ENCODE data around the gene HEXIM2. TPM values are rescaled to one million over a fixed set of nuclear protein-coding genes. Genes with fewer than 3 reads are reported as not detected.

Gene HEXIM2
- total RNA-seq, 1 experiment from 2014 or later, result 12.5 TPM

DNA sequence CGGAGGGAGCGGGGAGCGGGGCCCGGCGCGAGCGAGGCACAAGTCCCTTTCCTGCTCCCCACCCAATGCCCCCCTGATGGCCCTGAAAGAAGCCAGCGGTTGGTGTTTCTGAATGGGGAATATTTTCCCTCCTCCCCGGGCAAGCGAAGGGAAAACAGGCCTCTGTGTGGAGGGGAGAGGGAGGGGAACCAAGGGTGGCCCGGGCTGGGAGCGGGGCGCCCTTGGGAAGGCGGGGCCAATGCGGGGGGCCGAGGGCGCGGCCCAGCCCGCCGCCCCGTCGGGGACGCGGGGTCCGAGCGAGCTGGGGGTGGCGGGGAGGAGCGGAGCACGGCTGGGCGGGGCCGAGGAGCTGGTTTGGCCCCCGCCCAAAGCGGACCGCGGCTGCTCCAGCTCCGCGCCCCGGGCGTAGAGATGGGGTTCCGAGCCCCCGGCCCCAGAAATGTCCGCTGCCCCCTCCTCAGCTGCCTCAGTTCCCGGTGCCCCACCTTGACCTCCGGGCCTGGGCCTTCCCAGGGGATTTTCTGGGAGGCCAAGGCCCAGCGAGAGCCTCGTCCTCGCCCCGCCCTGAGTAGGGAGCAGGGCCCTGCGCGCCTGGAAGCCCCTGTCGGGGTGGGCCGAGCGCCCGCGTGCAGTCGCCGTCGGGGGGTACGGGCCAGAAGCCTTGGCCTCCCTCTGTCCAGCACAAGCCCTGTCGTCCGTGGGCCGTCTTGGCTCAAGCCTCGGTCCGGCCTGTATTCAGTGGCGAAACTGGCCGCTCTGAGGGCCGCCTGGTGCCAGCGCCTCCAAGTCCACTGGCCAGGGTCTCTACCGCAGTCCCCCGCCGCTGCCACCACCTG, 17.3 kb upstream of the HEXIM2 start:
- no peaks in the 10 kb centered on the region; a peak in 1 of 5 replicates for H3K9me3 Mint-ChIP-seq
- H4K91ac ChIP-seq (ENCODE audit: insufficient read length, low read depth, low read length), result no peak overlapping the region
- no peak overlapping the region for H3K27ac Mint-ChIP-seq
- no peak overlapping the region for H3K27ac ChIP-seq (ENCODE audit: insufficient read length, low read depth, low read length)
- H3K23me2 ChIP-seq (ENCODE audit: insufficient read length, low read depth, low read length, poor library complexity, severe bottlenecking), result peaks cover 17% of the 10 kb centered on the region
- peak overlapping the region; percentile 57 to 76 for H3K4me3 Mint-ChIP-seq
- H2BK5ac ChIP-seq (ENCODE audit: insufficient read length, low read length), result no peak overlapping the region
- H3K18ac ChIP-seq (ENCODE audit: insufficient read length, low read depth, low read length), result no peak overlapping the region
- H3K27me3 Mint-ChIP-seq (ENCODE audit: low read depth), result peaks cover 3% of the 10 kb centered on the region
- no peak overlapping the region for H4K5ac ChIP-seq (ENCODE audit: insufficient read length, low read depth, low read length)
- no peak overlapping the region for H3K56ac ChIP-seq (ENCODE audit: insufficient read length, low read depth, low read length)
- H3K4me2 ChIP-seq (ENCODE audit: insufficient read depth, insufficient read length, low read length), result peak overlapping the region; percentile 51
- no peak overlapping the region for H4K8ac ChIP-seq (replicated peaks; ENCODE audit: insufficient read length, low read depth, low read length)
- no CpG with 5 or more reads among the region's 71 CpGs for WGBS (ENCODE audit: extremely low coverage, insufficient read length, low lambda C conversion rate)
- no peak overlapping the region for H2BK120ac ChIP-seq (ENCODE audit: low read depth, low read length, poor library complexity, severe bottlenecking)
- no peak overlapping the region for H2BK15ac ChIP-seq (ENCODE audit: low read depth, low read length)
- H3K36me3 Mint-ChIP-seq (ENCODE audit: insufficient read depth in 1 of 3, low read depth in 3 of 3), result peaks cover 4% of the 10 kb centered on the region in 3 experiments; a peak in 6 of 7 replicates
- no peaks in the 10 kb centered on the region for H3K9me3 ChIP-seq (ENCODE audit: control insufficient read depth, low read depth, low read length)
- H4K20me1 ChIP-seq (ENCODE audit: control insufficient read depth, insufficient read depth, insufficient read length), result no peaks in the 10 kb centered on the region
- H3K79me1 ChIP-seq (ENCODE audit: insufficient read depth, low read depth, low read length, poor library complexity, severe bottlenecking), result no peaks in the 10 kb centered on the region
- no peak overlapping the region for H3K4ac ChIP-seq (ENCODE audit: low read depth, low read length)
- no peaks in the 10 kb centered on the region for H3K79me2 ChIP-seq (ENCODE audit: insufficient read depth, low read length)
- TF ChIP-seq, protein P1, sequence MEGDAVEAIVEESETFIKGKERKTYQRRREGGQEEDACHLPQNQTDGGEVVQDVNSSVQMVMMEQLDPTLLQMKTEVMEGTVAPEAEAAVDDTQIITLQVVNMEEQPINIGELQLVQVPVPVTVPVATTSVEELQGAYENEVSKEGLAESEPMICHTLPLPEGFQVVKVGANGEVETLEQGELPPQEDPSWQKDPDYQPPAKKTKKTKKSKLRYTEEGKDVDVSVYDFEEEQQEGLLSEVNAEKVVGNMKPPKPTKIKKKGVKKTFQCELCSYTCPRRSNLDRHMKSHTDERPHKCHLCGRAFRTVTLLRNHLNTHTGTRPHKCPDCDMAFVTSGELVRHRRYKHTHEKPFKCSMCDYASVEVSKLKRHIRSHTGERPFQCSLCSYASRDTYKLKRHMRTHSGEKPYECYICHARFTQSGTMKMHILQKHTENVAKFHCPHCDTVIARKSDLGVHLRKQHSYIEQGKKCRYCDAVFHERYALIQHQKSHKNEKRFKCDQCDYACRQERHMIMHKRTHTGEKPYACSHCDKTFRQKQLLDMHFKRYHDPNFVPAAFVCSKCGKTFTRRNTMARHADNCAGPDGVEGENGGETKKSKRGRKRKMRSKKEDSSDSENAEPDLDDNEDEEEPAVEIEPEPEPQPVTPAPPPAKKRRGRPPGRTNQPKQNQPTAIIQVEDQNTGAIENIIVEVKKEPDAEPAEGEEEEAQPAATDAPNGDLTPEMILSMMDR (conservative IDR thresholded peaks at IDR 0.05), result no peak
- H3T11ph ChIP-seq (ENCODE audit: low read length), result no peak overlapping the region
- peaks cover 31 to 33% of the 10 kb centered on the region in 2 experiments for H3K4me1 Mint-ChIP-seq
- peaks cover 2% of the 10 kb centered on the region; the same call in 1 of the 2 replicates for H3K4me1 ChIP-seq (ENCODE audit: insufficient read depth, low read length)
- no peak overlapping the region for H3K9ac ChIP-seq (ENCODE audit: extremely low read depth, insufficient read length, low read length)
- H2BK20ac ChIP-seq (ENCODE audit: low read depth, low read length, poor library complexity, severe bottlenecking), result no peak overlapping the region
- no peak overlapping the region for H2BK12ac ChIP-seq (ENCODE audit: insufficient read length, low read depth, low read length)
- peak overlapping the region; percentile 9; the same call in 1 of the 2 replicates for H3K14ac ChIP-seq (ENCODE audit: insufficient read depth, low read length)
- H3K27me3 ChIP-seq (ENCODE audit: insufficient read depth, low read length), result no peaks in the 10 kb centered on the region
- no peak overlapping the region for H2AK5ac ChIP-seq (ENCODE audit: insufficient read length, low read length)
- H3K23ac ChIP-seq (ENCODE audit: insufficient read length, low read depth, low read length), result no peak overlapping the region
- peak; percentile 69 for DNase-seq
- H2AFZ ChIP-seq (ENCODE audit: low read length), result no peak overlapping the region
